GM21825 (cell line): ENCODE results near the gene STK32A.

Experiments
- ATAC-seq: cut with Tn5 transposase; IDR thresholded peaks from one replicate; pipeline ENCODE4 v1.9.1; 2021; ENCODE audit warnings: mild to moderate bottlenecking, moderate library complexity; ENCODE audit not compliant: unreplicated experiment

The STK32A gene

DNA sequence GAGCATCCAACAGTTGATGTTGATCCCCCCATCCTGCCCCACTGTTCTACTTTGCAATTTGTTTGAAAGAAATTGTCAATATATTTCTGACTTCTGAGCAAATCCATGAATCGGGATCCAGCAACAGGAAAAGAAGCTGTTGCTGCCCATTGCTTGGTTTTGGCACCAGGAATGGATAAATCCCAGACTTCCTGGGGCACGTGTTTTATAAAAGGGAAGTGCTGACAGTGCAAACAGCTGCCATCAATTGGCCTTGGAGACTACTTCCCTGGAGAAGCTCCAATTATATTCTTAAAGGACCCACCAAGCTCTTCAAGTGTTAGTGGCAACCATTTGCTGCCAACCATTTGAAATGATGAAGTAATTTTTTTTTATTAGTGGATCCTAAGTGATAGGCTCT is 13.7 kb downstream of the STK32A start:
- ATAC-seq: no peak

GRCh38 chr5:147259837-147260236 is 25.0 kb downstream of the STK32A start:
- ATAC-seq: no peak

DNA sequence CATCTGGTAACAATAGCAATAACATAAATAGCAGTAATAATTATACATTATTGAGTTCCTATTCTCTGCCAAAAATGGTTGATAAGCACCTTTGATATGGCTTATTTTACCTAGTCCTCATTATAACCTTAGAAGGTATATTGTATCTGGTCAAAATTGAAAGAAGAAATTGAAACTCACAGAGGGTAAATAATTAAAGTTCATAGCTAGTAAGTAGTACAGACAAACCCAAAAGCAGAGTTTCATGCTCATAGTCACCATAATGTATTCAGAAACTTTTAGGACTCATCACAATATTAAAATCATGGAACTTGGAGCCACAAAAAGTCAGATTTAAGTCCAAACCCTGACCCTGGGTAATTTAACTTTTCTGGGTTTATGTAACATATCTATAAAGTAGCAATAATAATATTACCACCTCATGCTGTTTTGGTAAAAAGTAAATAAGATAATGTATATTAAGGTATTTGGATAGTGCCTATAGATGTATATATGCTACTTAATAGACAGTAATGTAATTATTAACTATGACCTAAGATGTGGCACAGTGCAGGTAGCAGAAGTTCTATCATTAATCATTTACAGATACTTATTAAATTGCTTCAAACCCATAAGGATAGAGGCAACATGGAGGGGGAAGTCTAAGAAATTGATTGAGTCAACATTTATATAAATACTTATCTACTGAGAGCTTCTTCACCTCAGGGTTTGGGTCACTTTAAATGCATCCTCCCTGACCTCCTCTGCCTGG is 32.4 kb downstream of the STK32A start:
- ATAC-seq: no peak

DNA sequence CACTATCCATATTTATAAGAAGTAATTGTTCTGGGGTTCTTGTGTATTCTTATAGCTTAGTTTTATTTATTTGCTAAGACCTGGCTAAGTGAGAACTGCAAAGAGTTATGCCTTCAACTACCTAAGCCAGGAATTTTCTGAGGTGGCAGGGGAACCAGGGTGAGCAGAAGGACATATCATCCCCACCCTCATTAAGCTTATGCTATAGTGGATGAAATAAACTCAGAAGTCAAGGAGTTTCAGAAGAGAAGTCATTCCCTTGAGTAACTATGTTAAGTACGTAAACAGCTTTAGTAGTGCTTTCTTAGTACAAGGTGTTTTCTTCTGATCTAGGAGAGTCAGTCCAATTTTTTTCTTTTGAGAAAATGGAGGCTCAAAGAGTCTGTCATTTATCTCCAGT is 41.7 kb downstream of the STK32A start:
- ATAC-seq: no peak

- no peak for ATAC-seq
These were observed 51.5 kb downstream of the STK32A start for GRCh38 chr5:147286296-147286695.

- no peak for ATAC-seq
These were observed 52.3 kb downstream of the STK32A start for GRCh38 chr5:147287110-147287509.

DNA sequence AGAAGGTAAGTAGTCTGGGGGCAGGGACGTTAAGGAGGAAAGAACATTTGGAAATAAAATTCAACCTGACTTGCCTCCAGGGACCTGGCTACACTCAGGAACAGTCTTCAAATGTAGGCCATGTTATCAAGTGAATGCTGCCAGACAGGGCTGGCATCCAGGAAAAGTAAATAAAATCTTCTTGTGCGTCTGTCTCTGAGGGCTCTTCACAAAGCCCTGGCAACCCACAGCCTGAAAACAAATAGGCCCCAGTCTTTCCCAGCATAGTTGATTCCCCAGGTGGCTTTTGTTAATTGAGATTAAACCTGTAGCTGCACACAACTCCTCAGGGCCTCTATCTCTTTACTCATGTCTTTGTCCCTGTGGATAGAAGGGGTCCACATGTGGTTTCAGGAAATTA is 55.4 kb downstream of the STK32A start:
- ATAC-seq: no peak

- ATAC-seq: no peak
These were observed 68.4 kb downstream of the STK32A start for GRCh38 chr5:147303251-147303650.

DNA sequence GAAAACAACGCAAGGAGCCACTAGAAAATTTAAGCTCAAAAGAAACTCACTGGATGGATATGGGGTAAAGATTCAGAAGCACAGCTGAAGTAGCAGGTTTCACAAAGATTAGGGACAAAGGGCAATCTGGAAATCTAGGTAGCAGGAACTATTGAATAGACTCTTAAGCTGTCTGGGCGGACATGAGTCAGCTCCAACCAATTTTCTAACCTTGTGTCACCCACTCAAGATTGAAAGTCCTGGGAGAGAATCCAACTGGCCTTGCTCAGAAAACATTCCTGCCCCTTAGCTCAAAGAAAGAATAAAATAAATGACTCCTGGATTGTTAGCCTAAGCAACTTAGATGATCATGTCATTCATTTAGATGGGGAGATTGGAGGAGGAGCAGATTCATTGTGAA is 69.2 kb downstream of the STK32A start:
- ATAC-seq: no peak

GRCh38 chr5:147305147-147305546 is 70.3 kb downstream of the STK32A start:
- ATAC-seq: no peak

- ATAC-seq: no peak
These were observed 71.5 kb downstream of the STK32A start for GRCh38 chr5:147306351-147306750.

DNA sequence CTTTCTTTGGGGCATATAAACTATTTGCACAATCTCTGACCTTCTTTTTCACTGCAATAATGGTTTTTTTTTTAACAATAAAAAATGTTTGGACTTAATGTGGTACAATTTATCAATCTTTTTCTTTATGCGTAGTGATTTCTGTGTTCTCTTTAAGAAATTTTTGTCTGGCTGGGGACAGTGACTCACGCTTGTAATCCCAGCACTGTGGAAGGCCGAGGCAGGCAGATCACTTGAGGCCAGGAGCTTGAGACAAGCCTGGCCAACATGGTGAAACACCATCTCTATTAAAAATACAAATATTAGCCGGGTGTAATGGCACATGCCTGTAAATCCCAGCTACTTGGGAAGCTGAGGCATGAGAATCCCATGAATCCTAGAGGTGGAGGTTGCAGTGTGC is 72.3 kb downstream of the STK32A start:
- no peak for ATAC-seq

GRCh38 chr5:147309621-147310020 is 74.8 kb downstream of the STK32A start:
- ATAC-seq: no peak

- no peak for ATAC-seq
These were observed 75.4 kb downstream of the STK32A start for GRCh38 chr5:147310059-147310704.

DNA sequence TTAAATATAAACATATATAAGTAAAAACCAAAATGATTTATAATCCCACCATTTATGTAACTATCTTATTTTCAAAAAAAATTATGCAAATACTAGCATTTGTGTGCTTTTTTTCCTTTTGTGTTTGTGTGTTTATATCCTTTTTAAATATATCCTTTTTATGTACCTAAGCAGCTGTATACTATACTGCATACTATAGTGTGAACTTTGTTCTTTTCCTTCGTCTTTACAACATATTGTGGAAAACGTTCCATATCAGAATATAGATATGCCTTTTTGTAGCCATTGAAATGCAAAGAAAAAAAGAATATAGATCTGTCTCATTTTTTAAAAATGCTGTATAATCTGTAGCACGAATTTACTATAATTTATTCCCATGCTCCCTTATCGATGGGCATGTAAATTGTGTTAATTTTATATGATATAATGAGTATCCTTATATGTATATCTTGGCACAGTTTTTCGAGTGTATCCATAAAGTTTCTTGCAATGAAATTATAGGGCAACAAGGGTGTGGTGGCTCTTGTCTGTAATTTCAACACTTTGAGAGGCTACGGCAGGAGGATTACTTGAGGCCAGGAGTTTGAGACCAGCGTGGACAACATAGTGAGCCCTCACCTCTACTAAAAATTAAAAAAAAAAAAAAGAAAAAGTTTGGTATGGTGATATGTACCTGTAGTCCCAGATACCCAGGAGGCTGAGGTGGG is 83.3 kb downstream of the STK32A start:
- ATAC-seq: no peak

DNA sequence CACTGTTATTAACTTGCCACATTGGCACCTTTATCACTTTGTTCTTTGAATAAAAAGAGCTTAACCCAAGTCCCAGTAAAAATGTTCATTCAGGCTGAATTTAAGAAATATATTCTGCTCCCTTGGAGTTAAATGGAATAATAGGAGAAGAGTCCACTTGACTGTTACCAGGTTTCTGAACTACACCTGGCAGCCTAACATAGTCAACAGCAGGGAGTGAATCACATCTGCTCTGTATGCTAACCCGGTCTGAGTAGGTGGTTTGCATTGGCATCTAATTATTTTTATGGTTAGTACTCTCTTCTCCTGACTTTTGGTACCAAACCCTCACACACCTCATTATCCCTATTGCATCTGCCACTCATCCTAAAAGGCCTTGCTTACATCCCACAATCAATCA is 86.7 kb downstream of the STK32A start:
- ATAC-seq: no peak

DNA sequence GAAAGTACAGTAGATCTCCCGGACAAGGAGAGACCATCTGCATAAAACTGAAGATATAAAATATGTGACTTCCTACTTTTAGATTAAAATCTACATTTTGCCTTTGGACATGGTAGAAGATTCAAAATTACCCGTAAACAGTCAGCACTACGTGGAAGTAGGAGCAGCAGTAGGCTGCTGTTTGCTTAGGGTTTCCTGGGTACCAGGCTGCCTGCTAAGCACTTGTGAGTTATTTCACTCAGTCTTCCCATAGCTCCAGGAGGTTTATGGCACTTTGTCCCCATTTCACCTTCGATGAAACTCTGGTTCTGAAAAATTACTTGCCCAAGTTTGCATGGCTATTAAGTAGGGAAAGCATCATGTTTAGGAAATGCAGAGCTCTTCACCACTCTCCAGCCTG is 92.6 kb downstream of the STK32A start:
- ATAC-seq: no peak

DNA sequence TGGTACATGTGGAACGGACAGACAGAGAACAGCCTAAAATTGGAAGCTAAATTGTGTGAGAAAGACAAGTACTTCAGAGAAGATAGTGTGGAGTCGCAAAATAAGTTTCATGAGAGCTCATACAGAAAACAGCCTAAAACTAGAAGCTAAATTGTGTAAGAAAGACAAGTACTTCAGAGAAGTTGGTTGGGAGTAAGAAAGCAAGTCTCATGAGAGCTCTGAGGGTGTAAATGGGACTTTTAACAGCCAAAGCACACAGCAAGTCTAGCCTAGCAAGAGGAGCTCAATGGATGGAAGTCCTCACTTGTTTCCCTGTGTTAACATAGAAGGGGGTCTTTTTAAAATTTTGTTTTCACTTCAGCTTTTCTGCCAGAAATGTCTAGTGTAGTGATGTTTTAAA is 93.1 kb downstream of the STK32A start:
- ATAC-seq: no peak

GRCh38 chr5:147332658-147333057 is 97.8 kb downstream of the STK32A start:
- no peak for ATAC-seq

DNA sequence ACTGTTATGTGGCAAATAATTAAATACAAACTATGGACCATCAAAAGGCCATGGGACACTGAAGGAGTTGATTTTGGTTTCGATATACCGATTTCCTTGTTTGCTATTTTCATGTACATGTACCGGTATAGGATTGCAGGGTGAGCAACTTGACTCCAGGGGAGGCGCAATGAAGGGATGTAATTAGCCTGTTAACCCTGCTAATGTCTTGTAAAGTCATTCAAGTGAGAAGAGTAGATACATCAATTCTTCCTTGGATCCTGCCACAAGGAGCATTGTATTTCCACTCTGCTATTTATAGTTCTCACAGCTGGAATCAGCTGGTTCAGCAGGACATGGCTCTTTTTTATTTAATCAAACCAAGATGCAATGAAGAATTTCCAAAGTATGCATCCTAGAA is 102.0 kb downstream of the STK32A start:
- ATAC-seq: no peak

GRCh38 chr5:147339313-147339712 is 104.5 kb downstream of the STK32A start:
- no peak for ATAC-seq

DNA sequence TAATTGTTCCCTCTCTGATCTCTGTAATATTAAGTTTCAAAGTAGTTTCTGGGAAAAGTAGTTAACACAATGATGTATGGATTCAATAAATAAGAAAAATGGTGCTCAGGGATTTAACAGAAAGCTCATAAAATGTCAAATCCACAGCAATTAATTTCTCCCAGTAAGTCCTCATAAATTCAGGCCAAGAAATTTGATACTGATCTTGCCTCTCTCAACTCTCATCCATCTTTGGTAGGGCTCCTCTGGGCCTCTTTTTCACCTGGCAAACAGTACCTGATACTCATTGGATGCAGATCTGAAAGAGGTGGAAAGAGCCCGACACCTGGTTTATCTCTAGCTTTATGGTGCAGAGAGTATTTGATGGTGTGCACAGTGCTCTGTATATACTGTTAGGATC is 106.1 kb downstream of the STK32A start:
- no peak for ATAC-seq
